Measurements from ENCODE around the gene STK17A.

The STK17A gene

GRCh38 chr7:43637114-43637806 lies 54.4 kb downstream of the STK17A start:
- DNase-seq: no peak

DNA sequence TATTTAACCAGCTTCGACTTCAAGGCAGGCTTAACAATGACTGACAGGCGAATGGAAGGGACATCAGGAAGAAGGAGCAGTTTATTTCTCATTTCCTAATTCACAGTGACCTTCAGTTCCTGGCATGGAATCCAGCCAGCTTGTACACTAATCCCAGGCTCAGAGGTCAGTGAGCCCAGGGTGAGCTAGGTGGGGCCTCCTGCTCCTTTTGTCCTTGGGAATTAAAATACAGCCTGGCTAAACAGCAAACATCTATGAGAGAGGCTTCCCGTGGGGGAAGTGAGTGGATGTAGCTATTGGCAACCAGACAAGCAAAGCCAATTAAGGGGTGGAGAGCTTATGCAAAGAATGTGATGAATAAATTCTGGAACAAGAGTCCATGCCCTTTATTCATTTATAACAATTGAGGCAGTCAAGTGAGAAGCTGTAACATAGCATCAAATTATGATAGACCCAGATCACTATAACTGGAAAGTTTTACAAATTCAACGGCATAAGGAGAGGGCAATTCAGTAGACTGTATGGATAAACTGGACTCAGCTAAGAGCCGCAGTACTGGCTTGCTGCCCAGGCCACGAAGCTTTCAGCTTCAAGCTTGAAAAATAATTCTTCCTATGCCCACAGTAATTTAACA lies 57.1 kb downstream of the STK17A start:
- DNase-seq: no peak

DNA sequence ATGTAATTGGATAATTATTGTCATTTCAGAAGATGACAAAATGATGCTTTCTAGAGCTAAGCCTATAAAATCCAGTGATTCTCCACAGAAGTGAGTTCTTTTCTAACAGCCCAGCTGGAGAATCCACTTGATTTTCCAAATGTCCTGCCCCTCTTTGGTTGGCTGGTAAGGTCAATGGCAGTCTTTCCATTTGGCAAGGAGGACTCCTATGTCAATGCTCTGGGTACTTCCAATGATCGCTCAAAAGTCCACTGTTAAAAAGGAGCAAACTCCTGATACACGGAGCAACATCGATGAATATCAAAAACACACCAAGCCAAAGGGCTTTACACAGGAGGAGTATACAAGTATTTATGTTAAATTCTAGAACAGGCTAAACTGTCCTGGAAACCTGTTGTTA lies 57.8 kb downstream of the STK17A start:
- no peak for DNase-seq

- DNase-seq: no peak
Measured at GRCh38 chr7:43642897-43643630, 60.2 kb downstream of the STK17A start.

DNA sequence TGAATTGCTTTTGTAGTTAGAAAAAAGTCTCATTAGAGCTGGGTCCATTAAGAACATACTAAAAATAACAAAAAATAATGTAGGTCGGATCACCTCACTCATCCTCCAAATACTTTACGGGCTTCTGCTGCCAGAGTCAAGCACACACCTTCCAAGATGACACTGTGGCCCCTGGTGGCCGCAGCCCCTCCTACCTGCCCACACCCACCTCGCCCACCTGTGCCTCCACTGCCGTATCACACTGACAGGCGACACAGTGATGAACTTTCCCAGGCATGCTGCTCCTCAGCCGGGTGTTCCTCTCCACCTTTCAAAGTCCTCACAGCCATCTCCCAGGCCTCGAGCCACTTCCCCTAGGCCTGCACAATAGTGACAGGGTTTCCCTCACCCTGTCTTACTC lies 60.9 kb downstream of the STK17A start:
- no peak for DNase-seq

DNA sequence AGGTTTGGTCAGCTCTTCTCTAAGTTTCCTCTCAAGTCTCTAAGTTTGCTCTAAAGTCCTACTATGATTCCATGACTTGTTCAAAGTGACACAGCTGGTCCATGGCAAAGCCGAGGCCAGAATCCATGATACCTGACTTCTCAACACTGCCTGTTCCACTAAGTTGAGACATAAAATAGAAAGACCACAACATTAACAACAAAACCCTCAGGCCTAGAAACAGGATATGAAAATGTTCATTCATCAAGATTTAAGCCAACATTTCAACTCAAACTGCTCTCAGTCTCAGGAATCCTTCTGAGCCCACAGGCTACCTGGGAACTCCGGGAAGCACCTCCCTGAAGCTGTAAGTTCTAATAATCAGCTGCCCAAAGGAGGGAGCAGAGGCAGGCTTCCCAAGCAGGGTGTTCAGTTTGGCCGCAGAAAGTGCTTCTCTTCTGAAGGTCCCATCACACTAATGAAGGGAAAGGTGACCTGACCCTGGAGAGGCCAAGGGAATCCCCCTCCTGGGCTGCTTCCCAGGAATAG lies 62.9 kb downstream of the STK17A start:
- peak; percentile 18 for DNase-seq

GRCh38 chr7:43646603-43647338 lies 63.9 kb downstream of the STK17A start:
- peak; percentile 29 for DNase-seq

GRCh38 chr7:43647339-43647672 lies 64.4 kb downstream of the STK17A start:
- no peak for DNase-seq

DNA sequence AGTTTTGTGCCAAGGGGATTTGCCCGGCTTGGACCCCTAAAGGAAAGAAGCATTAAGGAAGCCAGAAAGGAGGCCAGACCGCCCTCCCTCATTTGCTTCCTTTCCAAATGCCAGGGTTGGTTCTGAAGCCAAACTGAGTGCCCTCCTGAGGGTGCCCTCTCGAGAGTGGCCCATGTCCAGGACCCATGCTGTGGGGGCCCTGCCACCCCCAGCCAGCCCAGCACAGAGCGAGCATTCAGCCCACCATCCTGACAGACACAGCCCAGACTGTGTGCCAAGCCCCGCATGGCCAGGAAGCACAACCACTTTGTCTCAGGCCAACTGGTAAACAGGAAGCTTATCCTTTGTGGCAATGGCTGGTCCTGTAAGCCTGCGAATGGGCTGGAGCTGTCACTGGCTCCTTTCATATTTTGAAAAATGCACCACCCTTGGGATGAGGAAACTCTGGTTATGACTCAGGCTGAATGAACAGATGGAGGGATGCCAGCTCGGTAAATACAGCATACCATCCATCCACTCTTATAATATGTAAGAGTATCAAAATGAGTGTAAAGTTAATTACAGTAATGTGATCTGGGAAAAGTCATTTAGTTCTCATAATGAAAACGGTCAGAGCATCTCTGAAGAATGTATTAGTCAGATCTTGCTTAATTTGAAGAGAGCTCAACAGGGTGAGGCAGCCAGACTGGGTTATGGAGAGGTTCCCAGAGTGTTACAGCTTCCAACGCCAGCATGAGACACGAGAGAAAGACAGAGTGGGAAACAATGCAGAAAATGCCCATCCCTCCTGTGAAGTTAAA lies 65.0 kb downstream of the STK17A start:
- DNase-seq: peak; percentile 91

GRCh38 chr7:43648473-43649406 lies 65.8 kb downstream of the STK17A start:
- peak; percentile 68 for DNase-seq

DNA sequence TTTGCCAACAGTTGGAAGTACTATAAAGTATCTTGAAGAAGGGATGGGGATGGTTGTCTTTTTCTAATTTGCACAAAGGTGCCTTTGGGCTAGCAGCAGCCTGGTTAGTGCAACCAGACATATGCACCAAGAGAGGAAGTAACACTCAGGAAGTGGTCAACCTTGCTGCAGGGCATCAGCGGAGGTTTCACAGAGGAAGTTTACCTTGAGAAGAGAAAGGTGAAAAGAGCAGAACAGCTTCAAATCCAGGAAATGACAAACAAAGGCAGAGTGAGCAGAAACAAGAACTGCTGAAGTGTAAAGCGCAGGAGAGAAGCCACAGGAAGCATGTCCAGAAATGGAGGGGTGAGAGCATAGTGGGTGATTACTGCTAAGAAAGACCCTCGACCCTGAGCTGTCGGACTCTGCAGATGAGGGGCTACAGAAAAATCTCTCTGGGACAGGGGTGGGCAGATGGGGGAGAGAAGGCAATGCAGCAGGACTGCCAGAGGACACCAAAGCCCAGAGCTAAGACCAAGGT lies 66.9 kb downstream of the STK17A start:
- peak; percentile 85 for DNase-seq

GRCh38 chr7:43650457-43651052 lies 67.6 kb downstream of the STK17A start:
- DNase-seq: no peak

DNA sequence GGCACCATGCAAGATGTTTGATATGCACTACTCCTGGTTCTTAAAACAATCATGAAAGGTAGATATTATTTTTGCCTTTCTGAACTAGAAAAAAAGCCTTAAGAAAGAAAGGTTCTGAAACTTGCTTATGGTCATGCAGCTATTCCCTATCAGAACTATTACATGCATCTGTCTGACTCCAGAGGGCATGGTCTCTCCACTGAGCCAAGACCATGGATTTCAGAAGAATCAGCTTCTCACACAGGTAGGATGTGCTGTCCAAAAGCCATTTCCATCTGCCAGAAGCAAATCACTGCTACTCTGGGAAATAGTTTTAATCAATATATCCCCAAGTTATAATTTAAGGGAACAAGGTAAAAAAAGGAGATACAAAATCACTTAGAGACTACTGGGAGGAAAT lies 69.5 kb downstream of the STK17A start:
- no peak for DNase-seq

DNA sequence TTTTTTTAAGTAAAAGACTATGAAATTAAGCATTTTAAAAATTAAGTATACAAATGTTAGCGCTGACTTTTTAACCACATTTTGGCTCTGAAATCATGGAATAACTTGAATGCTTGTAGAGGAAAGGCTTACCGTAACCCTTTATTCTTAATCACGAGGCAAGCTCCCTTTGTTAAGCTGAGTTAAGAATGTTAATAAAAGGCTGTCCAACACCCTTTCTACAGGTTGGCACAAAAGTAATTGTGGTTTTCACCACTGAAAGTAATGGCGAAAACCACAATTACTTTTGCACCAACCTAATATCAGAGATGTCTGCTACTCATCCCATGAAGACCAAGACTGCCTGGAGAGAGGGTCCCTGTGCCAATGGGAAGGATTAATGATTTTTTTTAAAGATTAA lies 70.6 kb downstream of the STK17A start:
- no peak for DNase-seq

DNA sequence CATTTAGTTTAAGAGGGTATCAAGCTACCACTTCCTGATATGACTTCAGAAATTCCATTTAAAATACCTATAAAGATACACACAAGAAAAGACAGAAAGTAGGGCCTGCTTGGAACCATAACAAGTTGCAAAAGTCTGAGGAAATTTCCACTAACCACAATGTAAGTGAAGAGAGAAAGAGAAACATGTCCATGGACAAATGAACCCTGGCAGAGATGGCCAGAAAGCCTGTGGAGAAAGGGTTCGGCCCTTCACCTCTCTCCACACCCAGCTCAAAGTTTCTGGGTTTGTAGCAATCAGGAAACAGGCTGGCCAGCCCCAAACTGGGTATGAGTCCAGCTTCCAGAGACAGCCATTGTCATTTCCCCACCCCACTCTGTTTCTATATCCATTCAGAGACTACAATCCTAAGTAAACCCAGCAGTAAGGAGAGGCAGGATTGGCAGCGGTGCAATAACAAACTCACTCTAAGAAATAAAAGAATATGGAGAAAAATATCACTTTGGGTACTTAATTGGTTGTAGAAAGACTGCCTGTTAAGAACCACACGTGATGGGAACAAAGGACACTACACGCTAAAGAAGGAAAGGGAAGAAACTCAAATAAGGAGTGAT lies 71.1 kb downstream of the STK17A start:
- no peak for DNase-seq

- DNase-seq: no peak
Measured at GRCh38 chr7:43655584-43655983, 72.7 kb downstream of the STK17A start.

GRCh38 chr7:43656997-43657396 lies 74.1 kb downstream of the STK17A start:
- no peak for DNase-seq

DNA sequence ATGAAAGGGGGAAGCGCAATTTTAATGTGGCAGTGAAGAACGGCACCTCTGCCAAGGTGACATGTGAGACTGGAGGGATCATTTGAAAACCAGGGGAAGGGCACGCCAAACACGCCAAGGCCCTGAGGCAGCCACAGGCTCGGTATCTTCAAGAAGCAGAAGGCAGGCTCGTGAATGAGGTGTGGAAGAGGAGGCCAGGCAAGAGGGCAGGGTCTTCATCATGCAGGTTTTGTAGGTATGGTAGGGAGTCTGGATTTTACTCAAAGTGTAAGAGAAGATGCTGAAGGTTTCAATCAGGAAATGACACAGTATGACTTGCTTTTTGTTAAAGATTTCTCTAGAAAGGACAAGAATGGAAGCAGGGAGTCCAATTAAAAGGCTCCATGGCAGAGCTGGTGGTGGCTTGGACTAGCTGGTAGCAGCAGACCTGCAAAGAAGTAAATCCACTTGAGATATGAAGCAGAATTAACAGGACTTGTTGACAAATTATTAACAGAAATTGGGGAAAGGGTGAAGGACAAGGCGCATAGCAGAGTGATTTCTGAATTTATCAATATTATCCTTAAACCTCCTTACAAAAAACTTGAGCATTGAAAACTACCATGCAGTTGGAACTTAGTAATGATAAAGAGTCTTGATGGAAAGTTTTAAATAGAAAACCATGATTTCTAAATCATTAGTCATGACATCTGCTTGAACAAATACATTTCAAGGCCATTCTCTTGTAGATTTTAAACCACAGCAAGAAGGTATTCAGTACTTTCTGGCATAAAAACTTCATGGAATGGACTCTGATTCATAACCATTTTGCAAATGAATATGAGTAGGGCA lies 76.0 kb downstream of the STK17A start:
- DNase-seq: no peak

DNA sequence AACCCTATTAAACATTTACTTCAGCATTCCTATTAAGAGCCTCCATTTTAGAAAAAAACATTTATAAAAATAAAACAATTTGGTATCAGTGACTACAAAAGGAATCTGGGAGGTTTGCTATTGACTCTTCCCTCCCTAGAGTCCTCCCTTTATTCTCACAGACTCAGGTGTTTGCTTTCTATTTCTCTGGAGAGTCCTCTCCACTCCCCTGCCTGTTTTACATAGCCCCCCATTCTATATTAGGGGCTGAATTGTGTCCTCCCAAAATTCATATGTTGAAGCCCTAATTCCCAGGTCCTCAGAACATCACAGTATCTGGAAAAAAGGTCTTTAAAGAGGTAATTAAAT lies 76.6 kb downstream of the STK17A start:
- DNase-seq: no peak

Data from MV-4-11 (cell line).